ENCODE measurements around the gene FBXL15. TPM values are rescaled to one million over a fixed set of nuclear protein-coding genes. Genes with fewer than 3 reads are reported as not detected.

The FBXL15 gene
- total and polyA plus RNA-seq, 10 donors: 16.7 to 28.7 (median 23.0) TPM

- no peak overlapping the region for H3K27ac ChIP-seq
- DNase-seq: no peak
- H3K4me1 ChIP-seq: no peaks in the 10 kb centered on the region
- no peak overlapping the region for H3K4me3 ChIP-seq
- 93 to 95% (median 95%) methylated on average over 12 of the region's 12 CpGs for WGBS, 5 donors
- no peak for TF ChIP-seq CTCF (IDR thresholded peaks at IDR 0.05 in 8 of 11, conservative IDR thresholded peaks at IDR 0.05 in 3 of 11)
- TF ChIP-seq POLR2A (IDR thresholded peaks at IDR 0.05): no peak
- no peak for TF ChIP-seq POLR2AphosphoS5 (IDR thresholded peaks at IDR 0.05)
- intact Hi-C loops (cut with DNase I; ENCODE audit: low total_unique reads): no loop called here
- no peaks in the 10 kb centered on the region for H3K27me3 ChIP-seq (replicated peaks in 1 of 7)
- peaks cover 0 to 100% (median 98%) of the 10 kb centered on the region in 6 donors for H3K36me3 ChIP-seq
- H3K9me3 ChIP-seq: no peaks in the 10 kb centered on the region
These were observed 43.7 kb upstream of the FBXL15 start for GRCh38 chr10:102376901-102377300.

- H3K36me3 ChIP-seq: peaks cover 3 to 94% (median 85%) of the 10 kb centered on the region in 6 donors
- 95 to 100% (median 97%) methylated on average over 6 of the region's 6 CpGs for WGBS, 5 donors
- peak; percentile 39 for DNase-seq
- no peaks in the 10 kb centered on the region for H3K9me3 ChIP-seq
- H3K27me3 ChIP-seq (replicated peaks in 1 of 7): no peaks in the 10 kb centered on the region
- H3K4me3 ChIP-seq: no peak overlapping the region
- TF ChIP-seq CTCF (IDR thresholded peaks at IDR 0.05 in 8 of 11, conservative IDR thresholded peaks at IDR 0.05 in 3 of 11) (no peak), POLR2A (IDR thresholded peaks at IDR 0.05) (no peak), POLR2AphosphoS5 (IDR thresholded peaks at IDR 0.05) (no peak)
- peaks cover 0 to 1% (median 0%) of the 10 kb centered on the region in 6 donors for H3K4me1 ChIP-seq
- H3K27ac ChIP-seq: no peak overlapping the region
- intact Hi-C loops (cut with DNase I; ENCODE audit: low total_unique reads): no loop called here
These were observed 41.3 kb upstream of the FBXL15 start for GRCh38 chr10:102379383-102379782.

GRCh38 chr10:102381983-102382382 is 38.7 kb upstream of the FBXL15 start:
- no peak for TF ChIP-seq POLR2A (IDR thresholded peaks at IDR 0.05)
- TF ChIP-seq POLR2AphosphoS5 (IDR thresholded peaks at IDR 0.05): peak in 1 of 3 donors; percentile 41
- no peak for TF ChIP-seq CTCF (IDR thresholded peaks at IDR 0.05 in 8 of 11, conservative IDR thresholded peaks at IDR 0.05 in 3 of 11)
- no peaks in the 10 kb centered on the region for H3K9me3 ChIP-seq
- peaks cover 3 to 68% (median 59%) of the 10 kb centered on the region in 6 donors for H3K36me3 ChIP-seq
- peaks cover 2 to 15% (median 7%) of the 10 kb centered on the region in 6 donors for H3K4me1 ChIP-seq
- intact Hi-C loops (cut with DNase I; ENCODE audit: low total_unique reads): no loop called here
- H3K27ac ChIP-seq: no peak overlapping the region
- peak; percentile 76 for DNase-seq
- no peak overlapping the region for H3K4me3 ChIP-seq
- H3K27me3 ChIP-seq (replicated peaks in 1 of 7): no peaks in the 10 kb centered on the region
- 90 to 97% (median 92%) methylated on average over 7 to 9 of the region's 9 CpGs for whole genome bisulfite sequencing, 5 donors

- Histone ChIP-seq H3K36me3 (peaks cover 3 to 60% (median 50%) of the 10 kb centered on the region in 6 donors), H3K27ac (no peak overlapping the region), H3K9me3 (no peaks in the 10 kb centered on the region), H3K4me1 (peaks cover 2 to 15% (median 7%) of the 10 kb centered on the region in 6 donors), H3K27me3 (replicated peaks in 1 of 7) (no peaks in the 10 kb centered on the region), H3K4me3 (no peak overlapping the region)
- 87 to 97% (median 93%) methylated on average over 8 of the region's 8 CpGs for WGBS, 5 donors
- intact Hi-C loops (cut with DNase I; ENCODE audit: low total_unique reads): no loop called here
- DNase-seq: peak; percentile 52
- TF ChIP-seq POLR2AphosphoS5 (IDR thresholded peaks at IDR 0.05) (peak in 1 of 3 donors; percentile 18), CTCF (IDR thresholded peaks at IDR 0.05 in 8 of 11, conservative IDR thresholded peaks at IDR 0.05 in 3 of 11) (no peak), POLR2A (IDR thresholded peaks at IDR 0.05) (no peak)
These were observed 37.8 kb upstream of the FBXL15 start for GRCh38 chr10:102382871-102383270.
